AG10803 (cell line): Measurements from ENCODE around the gene CLCN6.

Experiments
- DNase-seq: peaks from one replicate; pipeline ENCODE4 v3.0.0; 2010; ENCODE audit warnings: low read depth
- H3K4me3 ChIP-seq: 2 replicates; pipeline ENCODE4 v1.5.1; 2011; ENCODE audit warnings: mild to moderate bottlenecking, low read length, control low read depth
- CTCF ChIP-seq: conservative IDR thresholded peaks from 2 replicates; pipeline ENCODE4 v1.5.1; 2011; ENCODE audit warnings: mild to moderate bottlenecking, low read length, control low read depth, inconsistent platforms

Gene CLCN6

GRCh38 chr1:11880911-11881748 lies 75.1 kb downstream of the CLCN6 start:
- H3K4me3 ChIP-seq: no peak overlapping the region
- no peak for TF ChIP-seq CTCF
- no peak for DNase-seq

GRCh38 chr1:11881749-11882441 lies 75.9 kb downstream of the CLCN6 start:
- no peak for DNase-seq
- no peak for TF ChIP-seq CTCF
- no peak overlapping the region for H3K4me3 ChIP-seq

- no peak for DNase-seq
- no peak overlapping the region for H3K4me3 ChIP-seq
- no peak for TF ChIP-seq CTCF
Observed at GRCh38 chr1:11882814-11883538, 77.0 kb downstream of the CLCN6 start.

- H3K4me3 ChIP-seq: no peak overlapping the region
- TF ChIP-seq CTCF: no peak
- DNase-seq: no peak
Observed at GRCh38 chr1:11885916-11886315, 79.9 kb downstream of the CLCN6 start.

GRCh38 chr1:11886986-11887665 lies 81.1 kb downstream of the CLCN6 start:
- H3K4me3 ChIP-seq: no peak overlapping the region
- DNase-seq: no peak
- TF ChIP-seq CTCF: no peak

- no peak for DNase-seq
- no peak overlapping the region for H3K4me3 ChIP-seq
- TF ChIP-seq CTCF: no peak
Observed at GRCh38 chr1:11887666-11888007, 81.6 kb downstream of the CLCN6 start.
